OCI-LY3 (cell line): ENCODE data around the gene SLC6A20.

ENCODE experiments used
- H2AFZ ChIP-seq: fragments of 200-600, 300-600 bp; shearing (Covaris generic); 2 replicates; pipeline ENCODE4 v1.6.0; 2014; ENCODE audit warnings: antibody characterized with exemption, low read depth, low read length
- H3K27ac ChIP-seq: fragments of 200-600, 300-600 bp; sonication (generic); 2 replicates; pipeline ENCODE4 v1.5.1; 2014; ENCODE audit warnings: mild to moderate bottlenecking, low read length, moderate library complexity, mixed read lengths
- H3K27me3 ChIP-seq: fragments of 200-600, 300-600 bp; sonication (generic); 2 replicates; pipeline ENCODE4 v1.6.1; 2014; ENCODE audit warnings: low read depth, low read length, mixed read lengths
- H3K36me3 ChIP-seq: fragments of 200-600, 300-600 bp; sonication (generic); replicated peaks from 2 replicates; pipeline ENCODE3; 2014; ENCODE audit warnings: low read depth, low read length, mixed read lengths
- H3K4me1 ChIP-seq: fragments of 300-600, 200-600 bp; sonication (generic); 2 replicates; pipeline ENCODE4 v1.6.1; 2014; ENCODE audit warnings: low read length, mixed read lengths
- H3K4me2 ChIP-seq: fragments of 200-600, 300-600 bp; sonication (generic); 2 replicates; pipeline ENCODE4 v1.6.1; 2014; ENCODE audit warnings: low read length, mixed read lengths
- H3K4me3 ChIP-seq: fragments of 300-600, 200-600 bp; sonication (generic); 2 replicates; pipeline ENCODE4 v1.5.1; 2014; ENCODE audit warnings: antibody characterized with exemption, mild to moderate bottlenecking, low read length, moderate library complexity
- H3K79me2 ChIP-seq: fragments of 300-600, 200-600 bp; shearing (Covaris generic); 2 replicates; pipeline ENCODE4 v1.6.1; 2014; ENCODE audit warnings: mild to moderate bottlenecking, low read length, mixed read lengths
- H3K9ac ChIP-seq: fragments of 300-600, 200-600 bp; shearing (Covaris generic); 2 replicates; pipeline ENCODE4 v1.6.0; 2014; ENCODE audit warnings: mild to moderate bottlenecking, low read length, moderate library complexity
- H3K9me3 ChIP-seq: fragments of 200-600, 300-600 bp; shearing (Covaris generic); 2 replicates; pipeline ENCODE4 v1.6.1; 2014; ENCODE audit warnings: low read length, mixed read lengths; ENCODE audit not compliant: insufficient read depth
- H4K20me1 ChIP-seq: fragments of 200-600, 300-600 bp; sonication (generic); 2 replicates; pipeline ENCODE4 v1.6.1; 2016; ENCODE audit warnings: low read length, mixed read lengths; ENCODE audit not compliant: insufficient read depth
- CTCF ChIP-seq: fragments of 200-600, 300-600 bp; sonication (generic); IDR thresholded peaks from 2 replicates; pipeline ENCODE4 v1.5.1; 2014; ENCODE audit warnings: antibody characterized with exemption, low read length, low read depth
- EZH2phosphoT487 ChIP-seq: fragments of 200-600 bp; shearing (Covaris generic); IDR thresholded peaks from 2 replicates; pipeline ENCODE4 v1.6.1; 2018; ENCODE audit warnings: antibody characterized with exemption, mixed run types, low read depth

Gene SLC6A20

GRCh38 chr3:45807681-45808540 is 11.6 kb upstream of the SLC6A20 start:
- Histone ChIP-seq H3K4me1 (no peaks in the 10 kb centered on the region), H3K27me3 (no peaks in the 10 kb centered on the region), H3K9me3 (no peaks in the 10 kb centered on the region), H3K36me3 (no peaks in the 10 kb centered on the region), H3K27ac (no peak overlapping the region), H2AFZ (no peak overlapping the region), H3K4me2 (no peak overlapping the region), H3K9ac (no peak overlapping the region), H4K20me1 (no peaks in the 10 kb centered on the region), H3K4me3 (no peak overlapping the region), H3K79me2 (no peaks in the 10 kb centered on the region)
- TF ChIP-seq CTCF = no peak
- TF ChIP-seq EZH2phosphoT487 = no peak

- H3K27ac ChIP-seq = no peak overlapping the region
- no peak overlapping the region for H3K9ac ChIP-seq
- TF ChIP-seq CTCF (no peak), EZH2phosphoT487 (no peak)
- peaks cover under 1% of the 10 kb centered on the region; the same call in 1 of the 2 replicates for H3K27me3 ChIP-seq
- H3K36me3 ChIP-seq = no peaks in the 10 kb centered on the region
- H3K4me2 ChIP-seq = no peak overlapping the region
- H4K20me1 ChIP-seq = no peaks in the 10 kb centered on the region
- H3K4me1 ChIP-seq = no peaks in the 10 kb centered on the region
- no peaks in the 10 kb centered on the region for H3K79me2 ChIP-seq
- no peak overlapping the region for H3K4me3 ChIP-seq
- no peaks in the 10 kb centered on the region for H3K9me3 ChIP-seq
- H2AFZ ChIP-seq = no peak overlapping the region
Observed at GRCh38 chr3:45807133-45807532, 10.8 kb upstream of the SLC6A20 start.

- Histone ChIP-seq H3K9me3 (no peaks in the 10 kb centered on the region), H3K36me3 (no peaks in the 10 kb centered on the region), H3K27me3 (peaks cover 5% of the 10 kb centered on the region; the same call in 1 of the 2 replicates), H3K4me1 (no peaks in the 10 kb centered on the region), H3K9ac (no peak overlapping the region), H2AFZ (no peak overlapping the region), H3K79me2 (no peaks in the 10 kb centered on the region), H3K27ac (no peak overlapping the region), H3K4me3 (no peak overlapping the region), H4K20me1 (no peaks in the 10 kb centered on the region), H3K4me2 (no peak overlapping the region)
- TF ChIP-seq EZH2phosphoT487 = no peak
Observed at GRCh38 chr3:45806072-45806471, 9.7 kb upstream of the SLC6A20 start.

- Histone ChIP-seq H3K9ac (no peak overlapping the region), H3K27ac (no peak overlapping the region), H3K27me3 (peaks cover 12% of the 10 kb centered on the region; the same call in 1 of the 2 replicates), H3K4me3 (no peak overlapping the region), H3K36me3 (no peaks in the 10 kb centered on the region), H3K4me2 (no peak overlapping the region), H2AFZ (no peak overlapping the region), H3K4me1 (no peaks in the 10 kb centered on the region), H3K9me3 (no peaks in the 10 kb centered on the region), H4K20me1 (no peaks in the 10 kb centered on the region), H3K79me2 (no peaks in the 10 kb centered on the region)
- no peak for TF ChIP-seq EZH2phosphoT487
- no peak for TF ChIP-seq CTCF
Observed at GRCh38 chr3:45803252-45803935, 7.1 kb upstream of the SLC6A20 start.
